KOPT-K1 (cell line): ENCODE measurements around the gene CPXM2.

ENCODE experiments used
- H3K27ac ChIP-seq: fragments of 200-600 bp; sonication (generic); 2 replicates; pipeline ENCODE4 v1.5.1; 2016; ENCODE audit warnings: antibody characterized with exemption, mild to moderate bottlenecking, low read depth, low read length; ENCODE audit not compliant: poor library complexity, severe bottlenecking
- H3K36me3 ChIP-seq: fragments of 200-600 bp; sonication (generic); 2 replicates; pipeline ENCODE4 v1.5.1; 2017; ENCODE audit warnings: antibody characterized with exemption, mild to moderate bottlenecking, low read length, moderate library complexity; ENCODE audit not compliant: insufficient read depth
- H3K9me3 ChIP-seq: fragments of 200-600 bp; sonication (generic); 2 replicates; pipeline ENCODE4 v1.5.1; 2017; ENCODE audit warnings: antibody characterized with exemption, low read length, mild to moderate bottlenecking; ENCODE audit not compliant: insufficient read depth, poor library complexity, severe bottlenecking

The CPXM2 gene

DNA sequence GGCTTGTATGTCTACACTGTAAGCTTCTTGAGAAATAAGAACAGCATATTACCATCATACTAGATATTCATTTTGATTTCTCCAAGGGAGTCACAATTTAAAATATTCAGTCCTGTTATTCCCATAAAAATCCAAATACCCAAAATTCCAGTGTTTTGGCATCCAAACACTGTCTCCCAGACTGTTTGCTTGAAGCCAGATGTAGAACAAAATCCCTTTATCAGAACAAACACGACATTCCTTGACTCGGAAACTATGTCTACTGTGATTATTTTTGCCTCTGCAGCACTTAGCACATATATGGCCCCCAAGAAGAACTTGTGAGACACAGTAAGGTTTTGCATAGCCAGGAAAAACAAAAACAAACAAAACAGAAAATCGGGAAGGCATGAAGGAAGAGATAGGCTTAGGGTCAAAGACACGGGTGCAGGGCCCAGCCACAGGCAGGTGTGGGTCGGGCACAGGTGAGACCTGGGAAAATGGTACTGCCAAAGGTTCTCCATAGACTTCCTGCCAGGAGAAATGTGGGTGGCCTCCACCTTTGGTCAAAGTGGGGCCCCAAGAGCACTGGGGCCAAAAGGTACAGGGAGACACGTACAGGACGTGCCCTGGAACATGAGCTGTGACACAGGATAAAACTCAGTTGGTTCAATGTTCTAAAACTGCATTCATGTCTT lies 36.5 kb downstream of the CPXM2 start:
- Histone ChIP-seq H3K27ac (no peak overlapping the region), H3K9me3 (no peaks in the 10 kb centered on the region), H3K36me3 (no peaks in the 10 kb centered on the region)

DNA sequence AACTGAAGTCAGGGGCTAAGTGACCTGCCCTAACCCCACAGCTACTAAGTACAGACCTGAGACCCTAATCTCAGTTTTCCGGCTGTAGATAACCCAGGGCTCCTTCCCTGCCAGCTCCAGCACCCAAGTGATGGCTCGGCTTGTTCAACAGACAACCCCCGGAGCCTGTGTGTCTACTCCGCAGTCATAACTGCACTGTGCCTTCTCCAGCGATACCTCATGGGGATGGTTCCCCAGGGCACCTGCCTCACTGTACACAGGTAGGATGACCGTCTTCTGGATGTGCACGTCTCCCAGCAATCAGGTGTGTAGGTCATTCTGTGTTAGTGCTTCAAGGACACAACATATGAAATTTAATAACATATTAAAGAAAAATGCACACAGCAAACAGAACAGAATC lies 37.1 kb downstream of the CPXM2 start:
- Histone ChIP-seq H3K27ac (no peak overlapping the region), H3K36me3 (no peaks in the 10 kb centered on the region)

DNA sequence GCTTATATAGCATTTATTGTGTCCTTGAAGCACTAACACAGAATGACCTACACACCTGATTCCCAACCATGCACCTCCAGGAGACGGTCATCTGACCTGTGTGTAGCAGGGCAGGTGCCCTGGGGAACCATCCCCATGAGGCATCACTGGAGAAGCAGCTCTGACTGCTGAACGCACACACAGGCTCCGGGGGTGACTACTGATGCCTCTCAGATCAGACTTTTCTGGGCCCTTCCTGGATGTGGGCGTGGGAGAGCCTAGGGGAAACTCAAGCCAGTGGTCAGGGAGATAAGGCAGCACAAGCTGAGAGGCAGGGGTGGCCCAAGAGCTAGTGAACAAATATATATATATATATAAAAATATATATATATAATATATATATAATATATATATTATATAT lies 37.6 kb downstream of the CPXM2 start:
- no peaks in the 10 kb centered on the region for H3K9me3 ChIP-seq
- H3K36me3 ChIP-seq, result no peaks in the 10 kb centered on the region
- H3K27ac ChIP-seq, result no peak overlapping the region

More for the DNA sequence above, 37.1 kb downstream of the CPXM2 start:
- H3K9me3 ChIP-seq, result no peaks in the 10 kb centered on the region

DNA sequence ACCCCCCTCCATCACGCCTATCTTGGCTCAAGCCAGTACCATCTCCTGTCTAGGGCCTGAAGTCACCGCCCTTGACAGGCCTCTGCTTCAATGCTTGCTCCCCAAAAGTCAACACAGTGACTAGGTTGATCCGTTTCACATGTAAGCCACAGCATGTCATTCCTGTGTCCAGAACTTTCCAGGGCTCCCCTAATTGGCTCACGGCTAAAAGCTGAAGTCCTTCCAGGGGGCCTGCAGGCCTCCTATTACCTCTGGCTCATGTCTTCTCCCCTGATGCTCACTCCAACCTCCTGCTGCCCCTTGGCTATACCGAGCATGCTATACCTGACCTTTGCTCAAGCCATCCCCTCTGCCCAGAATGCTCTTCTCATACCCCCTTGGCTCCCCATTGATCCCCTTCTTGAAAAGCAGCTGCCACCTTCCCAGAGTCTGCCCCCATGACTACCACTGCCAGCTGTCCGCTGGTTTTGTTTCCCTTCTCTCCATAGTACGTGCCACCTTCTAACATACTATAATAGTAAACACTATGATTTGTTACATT lies 39.1 kb downstream of the CPXM2 start:
- Histone ChIP-seq H3K9me3 (no peaks in the 10 kb centered on the region), H3K27ac (no peak overlapping the region), H3K36me3 (no peaks in the 10 kb centered on the region)

DNA sequence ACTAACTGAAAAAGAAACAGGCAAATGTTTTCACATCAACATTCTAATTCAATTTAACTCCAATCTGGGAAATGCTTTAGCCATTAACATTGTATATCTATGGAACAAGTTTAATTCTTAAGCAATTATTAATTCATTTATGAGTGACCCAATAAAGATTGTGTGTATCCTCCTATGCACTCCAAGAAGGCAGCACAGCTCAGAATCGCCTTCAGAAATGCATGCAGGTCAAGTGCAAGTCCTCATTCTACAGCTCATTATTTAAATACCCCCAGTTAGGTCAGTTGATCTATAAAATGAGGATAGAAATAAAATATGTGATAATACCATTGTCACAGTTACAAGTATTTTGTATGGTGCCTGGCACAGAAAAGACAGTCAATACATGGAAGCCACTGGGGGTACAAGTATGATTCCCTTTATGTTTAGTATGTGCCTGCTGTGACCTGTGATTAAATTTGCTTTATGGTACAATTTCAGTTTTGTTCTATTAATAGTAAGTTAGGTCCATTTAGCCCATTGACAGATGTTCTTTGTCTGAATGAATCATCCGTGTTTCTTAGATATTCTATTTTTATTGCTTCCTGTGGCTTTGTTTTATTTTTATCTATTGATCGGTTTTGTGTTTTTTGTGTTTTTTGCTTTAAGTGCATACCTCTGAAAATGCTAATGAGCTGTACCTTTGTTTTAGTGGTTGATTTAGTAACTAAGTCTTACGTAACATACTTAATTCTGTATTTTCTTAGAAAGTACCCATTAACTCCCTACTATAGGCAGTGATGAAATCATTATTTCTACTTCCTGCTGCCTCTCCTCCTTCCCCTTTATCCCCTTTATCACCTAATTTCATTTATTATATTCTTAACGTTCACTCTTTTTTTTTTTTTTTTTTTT lies 42.8 kb downstream of the CPXM2 start:
- no peaks in the 10 kb centered on the region for H3K36me3 ChIP-seq
- no peak overlapping the region for H3K27ac ChIP-seq

DNA sequence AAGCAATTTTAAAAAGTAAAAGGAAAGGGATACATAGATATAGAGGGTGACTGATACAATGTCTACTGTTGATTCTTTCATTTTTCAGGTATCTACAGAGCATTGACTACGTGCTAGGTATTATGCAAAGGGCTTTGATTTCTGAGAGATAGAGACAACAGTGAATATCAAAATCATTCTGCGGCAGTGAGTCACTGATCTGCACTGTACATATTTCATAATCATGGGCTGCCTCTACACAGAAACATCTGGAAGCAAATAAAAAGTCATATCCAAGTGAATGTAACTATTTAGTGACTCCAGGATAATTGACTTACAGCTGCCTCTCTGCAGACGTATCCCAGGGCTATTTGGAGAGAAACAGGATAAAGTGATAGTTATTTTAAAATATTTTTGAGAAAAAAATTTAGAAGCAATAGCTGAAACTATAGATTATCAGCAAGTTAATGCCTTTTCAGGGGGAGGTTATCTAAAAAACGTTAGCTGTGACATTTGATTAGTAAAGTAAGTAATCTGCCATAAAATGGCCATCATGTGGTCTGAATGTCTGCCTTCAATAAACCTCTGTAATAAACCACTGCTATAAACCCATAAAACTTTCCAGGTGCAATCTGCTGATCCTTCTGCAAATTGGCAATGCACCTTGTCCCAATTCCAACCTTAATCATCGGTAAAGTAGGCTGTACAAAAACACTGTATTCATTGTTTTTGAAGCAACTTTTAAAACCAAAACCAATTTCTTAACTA lies 43.7 kb downstream of the CPXM2 start:
- H3K36me3 ChIP-seq, result no peaks in the 10 kb centered on the region
- no peak overlapping the region for H3K27ac ChIP-seq
- no peaks in the 10 kb centered on the region for H3K9me3 ChIP-seq

More for the DNA sequence above, 42.8 kb downstream of the CPXM2 start:
- no peaks in the 10 kb centered on the region for H3K9me3 ChIP-seq

DNA sequence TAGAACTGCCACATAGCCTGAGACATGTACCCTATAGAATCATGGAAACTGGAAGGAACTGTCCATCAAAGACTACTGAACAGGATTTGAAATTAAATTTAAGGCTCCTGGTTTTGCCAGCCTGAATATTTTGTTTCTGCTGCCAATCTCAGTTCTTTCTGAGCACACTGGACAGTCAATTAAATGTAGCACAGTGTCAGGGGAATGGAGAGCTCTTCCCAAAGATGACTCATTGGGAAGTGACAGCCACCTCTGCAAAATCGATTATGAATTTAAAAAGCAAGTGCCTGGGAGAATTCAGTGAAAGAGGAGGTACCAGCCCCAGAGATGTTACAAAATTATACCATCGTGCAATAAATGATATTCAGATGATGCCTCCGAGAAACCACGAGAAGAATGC lies 47.8 kb downstream of the CPXM2 start:
- H3K27ac ChIP-seq, result no peak overlapping the region
- H3K9me3 ChIP-seq, result no peaks in the 10 kb centered on the region
- no peaks in the 10 kb centered on the region for H3K36me3 ChIP-seq

DNA sequence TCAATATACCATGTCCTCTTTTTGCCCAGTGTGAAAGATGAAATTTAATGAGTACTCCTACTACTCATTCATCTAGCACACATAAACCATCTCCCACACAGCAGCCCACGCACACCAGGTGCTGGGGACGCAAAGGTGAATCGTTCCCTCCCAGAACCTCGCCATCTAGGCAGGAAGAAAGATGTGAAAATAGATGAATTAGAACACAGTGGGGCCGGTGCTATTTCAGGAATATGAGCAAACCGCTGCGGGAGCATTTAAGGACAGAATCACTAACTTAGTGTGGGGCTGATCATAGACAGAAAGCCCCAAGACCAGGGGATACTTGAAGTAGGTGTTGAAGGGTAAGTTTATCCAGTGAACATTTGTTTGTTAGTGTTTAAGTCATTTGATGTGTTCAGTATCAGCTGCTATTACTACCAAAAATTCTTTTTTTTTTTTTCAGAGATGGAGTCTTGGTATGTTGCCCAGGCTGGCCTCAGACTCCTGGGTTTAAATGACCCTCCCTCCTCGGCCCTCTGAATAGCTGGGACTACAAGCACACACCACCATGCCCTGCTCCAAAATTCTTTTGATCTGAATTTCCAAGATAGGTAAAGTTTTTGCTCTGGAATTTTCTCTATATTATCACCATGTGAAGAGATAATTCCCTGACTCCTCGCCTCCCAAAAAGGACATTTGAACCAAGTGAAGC lies 48.8 kb downstream of the CPXM2 start:
- H3K9me3 ChIP-seq, result no peaks in the 10 kb centered on the region
- H3K27ac ChIP-seq, result no peak overlapping the region

DNA sequence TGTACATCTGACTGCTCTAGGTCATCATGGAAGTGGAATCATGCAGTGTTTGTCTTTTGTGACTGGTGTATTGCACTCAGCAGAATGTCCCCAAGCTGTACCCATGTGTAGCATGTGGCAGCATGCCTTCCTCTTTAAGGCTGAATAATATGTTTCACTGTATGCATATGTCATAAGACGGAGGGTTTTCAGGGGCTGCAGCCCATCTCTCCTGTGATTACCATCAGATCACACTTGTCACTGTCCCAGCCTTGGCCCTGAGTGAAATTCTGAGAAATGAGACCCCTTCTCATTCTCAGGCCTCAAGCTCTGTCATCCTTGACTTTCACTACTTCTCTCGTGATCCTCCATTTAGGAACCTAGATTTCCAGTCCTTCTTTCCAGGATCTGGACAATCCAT lies 50.0 kb downstream of the CPXM2 start:
- no peak overlapping the region for H3K27ac ChIP-seq
- H3K36me3 ChIP-seq, result no peaks in the 10 kb centered on the region
- no peaks in the 10 kb centered on the region for H3K9me3 ChIP-seq

More for the DNA sequence above, 48.8 kb downstream of the CPXM2 start:
- H3K36me3 ChIP-seq, result no peaks in the 10 kb centered on the region

DNA sequence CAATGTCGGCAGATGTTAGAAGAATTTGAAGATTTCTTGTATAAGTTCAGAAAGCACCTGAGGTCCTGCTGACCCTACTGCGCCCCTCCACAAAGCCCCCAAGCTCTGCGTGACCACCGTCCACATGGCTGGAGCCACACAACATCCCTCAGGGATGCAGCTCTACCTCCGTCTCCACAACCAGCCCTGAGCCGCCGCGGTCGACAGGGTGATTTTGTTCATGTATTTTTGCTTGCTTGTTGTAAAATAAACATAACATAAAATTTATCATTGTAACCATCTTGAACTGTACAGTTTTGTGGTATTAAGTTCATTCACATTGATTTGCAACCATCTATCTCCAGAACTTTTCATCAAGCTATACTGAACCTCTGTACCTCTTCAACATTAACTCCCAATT lies 50.5 kb downstream of the CPXM2 start:
- no peak overlapping the region for H3K27ac ChIP-seq
- H3K36me3 ChIP-seq, result no peaks in the 10 kb centered on the region
- no peaks in the 10 kb centered on the region for H3K9me3 ChIP-seq

DNA sequence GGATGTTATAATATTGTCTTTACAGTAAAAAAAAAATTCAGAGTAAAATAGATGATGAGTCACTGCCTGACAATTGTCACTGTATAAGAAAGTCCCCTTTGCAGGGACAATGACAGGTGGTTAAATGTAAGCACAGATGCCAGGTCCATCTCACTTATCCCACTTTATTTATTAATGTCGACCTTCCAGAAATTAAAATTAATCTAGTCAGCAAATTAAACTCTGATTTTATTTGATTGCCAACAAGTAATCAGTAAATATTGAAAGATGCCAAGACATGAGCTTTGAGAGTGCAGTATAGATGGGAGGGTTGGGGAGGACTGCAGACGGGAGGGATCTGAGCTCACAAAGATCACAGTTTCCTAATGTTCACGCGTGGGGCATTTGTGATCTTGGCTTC lies 50.9 kb downstream of the CPXM2 start:
- no peaks in the 10 kb centered on the region for H3K9me3 ChIP-seq
- no peaks in the 10 kb centered on the region for H3K36me3 ChIP-seq
- no peak overlapping the region for H3K27ac ChIP-seq

DNA sequence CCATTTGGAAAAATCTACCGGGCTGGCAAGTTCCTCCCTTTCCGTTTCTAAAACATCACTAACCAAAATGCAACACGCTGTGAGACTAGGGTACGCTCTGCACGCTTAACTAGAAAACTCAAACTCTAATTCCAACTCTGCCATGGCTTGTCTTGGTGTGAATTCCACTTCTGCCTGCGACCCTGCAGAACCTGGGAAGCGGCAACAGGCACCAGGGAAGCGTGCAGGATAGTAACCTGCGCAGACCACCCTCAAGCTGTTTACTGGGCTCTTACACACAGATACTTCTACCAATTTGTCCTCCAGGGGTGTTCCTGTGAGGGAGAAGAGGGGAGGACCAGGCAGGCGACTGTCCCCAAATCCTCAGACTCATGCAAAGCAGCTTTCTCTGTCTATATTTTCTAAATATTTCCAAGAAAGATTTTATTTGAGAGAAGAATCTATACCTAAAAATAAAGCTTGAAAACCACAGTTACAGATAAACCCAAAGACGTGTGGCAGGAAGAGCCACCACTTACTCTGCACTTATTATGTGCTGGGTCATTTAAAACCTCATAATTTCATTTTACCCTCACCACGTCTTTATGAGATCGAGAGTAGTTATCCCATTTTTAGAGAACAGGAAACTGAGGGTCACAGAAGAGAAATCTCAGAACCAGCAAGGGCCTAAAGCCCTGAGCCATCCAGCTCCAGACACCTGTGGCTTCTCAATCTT lies 52.9 kb downstream of the CPXM2 start:
- Histone ChIP-seq H3K9me3 (no peaks in the 10 kb centered on the region), H3K27ac (no peak overlapping the region), H3K36me3 (no peaks in the 10 kb centered on the region)

DNA sequence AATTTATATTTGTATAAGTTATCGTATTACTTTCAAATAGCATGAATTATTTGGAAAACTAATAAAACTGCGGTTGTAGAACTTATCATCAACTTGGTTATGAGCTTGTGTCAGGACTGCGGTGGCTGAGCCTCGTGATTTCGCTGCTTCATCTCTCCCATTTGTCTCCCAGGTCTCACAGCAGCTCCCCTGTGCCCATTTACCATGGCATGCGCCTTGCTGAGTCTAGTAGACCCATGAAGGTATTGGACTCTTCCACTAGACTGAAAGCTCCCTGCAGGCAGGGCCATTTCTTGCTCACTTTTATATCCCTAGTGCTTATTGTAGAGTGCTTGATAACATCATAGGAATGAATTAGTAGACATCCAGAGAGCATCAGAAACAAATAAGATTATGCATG lies 53.9 kb downstream of the CPXM2 start:
- H3K9me3 ChIP-seq, result no peaks in the 10 kb centered on the region
- H3K27ac ChIP-seq, result no peak overlapping the region

More for the DNA sequence above, 53.9 kb downstream of the CPXM2 start:
- H3K36me3 ChIP-seq, result no peaks in the 10 kb centered on the region
